Activated naive CD4-positive, alpha-beta T cell treated with anti-CD3 and anti-CD28 coated beads, Interleukin-2, amount 50 U/mL, for 24 hours (primary cell): ENCODE data around the gene CCDC68.
A peak's percentile ranks its signal among the peaks of the same experiment; 100 is the strongest.

Experiments
- H3K27ac Mint-ChIP-seq: one replicate; pipeline ENCODE4 v1.8.0; 2021; ENCODE audit warnings: mild to moderate bottlenecking, mixed read lengths
- H3K27me3 Mint-ChIP-seq: one replicate; pipeline ENCODE4 v1.8.0; 2021; ENCODE audit warnings: mixed read lengths
- H3K36me3 Mint-ChIP-seq: one replicate; pipeline ENCODE4 v1.8.0; 2021; ENCODE audit warnings: mixed read lengths
- H3K4me1 Mint-ChIP-seq: one replicate; pipeline ENCODE4 v1.8.0; 2021; ENCODE audit warnings: mixed read lengths
- H3K4me3 Mint-ChIP-seq: one replicate; pipeline ENCODE4 v1.8.0; 2021; ENCODE audit warnings: mild to moderate bottlenecking, mixed read lengths
- H3K9me3 Mint-ChIP-seq: one replicate; pipeline ENCODE4 v1.8.0; 2021; ENCODE audit warnings: mixed read lengths

CCDC68 gene

GRCh38 chr18:54911551-54911950, 47.7 kb downstream of the CCDC68 start:
- Mint-ChIP-seq H3K9me3 (no peaks in the 10 kb centered on the region), H3K27ac (no peak overlapping the region), H3K4me1 (no peaks in the 10 kb centered on the region), H3K27me3 (no peaks in the 10 kb centered on the region), H3K4me3 (no peak overlapping the region), H3K36me3 (no peaks in the 10 kb centered on the region)

GRCh38 chr18:54910161-54910919, 48.9 kb downstream of the CCDC68 start:
- no peaks in the 10 kb centered on the region for H3K4me1 Mint-ChIP-seq
- no peaks in the 10 kb centered on the region for H3K27me3 Mint-ChIP-seq
- H3K9me3 Mint-ChIP-seq: no peaks in the 10 kb centered on the region
- H3K4me3 Mint-ChIP-seq: no peak overlapping the region
- H3K36me3 Mint-ChIP-seq: no peaks in the 10 kb centered on the region
- no peak overlapping the region for H3K27ac Mint-ChIP-seq

- no peaks in the 10 kb centered on the region for H3K36me3 Mint-ChIP-seq
- H3K4me1 Mint-ChIP-seq: no peaks in the 10 kb centered on the region
- no peaks in the 10 kb centered on the region for H3K27me3 Mint-ChIP-seq
- H3K9me3 Mint-ChIP-seq: no peaks in the 10 kb centered on the region
- H3K4me3 Mint-ChIP-seq: no peak overlapping the region
- H3K27ac Mint-ChIP-seq: no peak overlapping the region
Measured at GRCh38 chr18:54909538-54909937, 49.7 kb downstream of the CCDC68 start.

GRCh38 chr18:54906331-54907185, 52.7 kb downstream of the CCDC68 start:
- H3K9me3 Mint-ChIP-seq: no peaks in the 10 kb centered on the region
- H3K27me3 Mint-ChIP-seq: no peaks in the 10 kb centered on the region
- no peak overlapping the region for H3K27ac Mint-ChIP-seq
- no peaks in the 10 kb centered on the region for H3K4me1 Mint-ChIP-seq
- H3K4me3 Mint-ChIP-seq: no peak overlapping the region
- H3K36me3 Mint-ChIP-seq: no peaks in the 10 kb centered on the region

- no peak overlapping the region for H3K4me3 Mint-ChIP-seq
Measured at GRCh38 chr18:54905629-54906028, 53.6 kb downstream of the CCDC68 start.

GRCh38 chr18:54904581-54904980, 54.7 kb downstream of the CCDC68 start:
- H3K36me3 Mint-ChIP-seq: no peaks in the 10 kb centered on the region
- no peak overlapping the region for H3K4me3 Mint-ChIP-seq
- no peaks in the 10 kb centered on the region for H3K27me3 Mint-ChIP-seq
- H3K9me3 Mint-ChIP-seq: no peaks in the 10 kb centered on the region
- H3K4me1 Mint-ChIP-seq: no peaks in the 10 kb centered on the region
- H3K27ac Mint-ChIP-seq: no peak overlapping the region

More at GRCh38 chr18:54905629-54906028, 53.6 kb downstream of the CCDC68 start:
- Mint-ChIP-seq H3K4me1 (no peaks in the 10 kb centered on the region), H3K27me3 (no peaks in the 10 kb centered on the region), H3K36me3 (no peaks in the 10 kb centered on the region), H3K27ac (no peak overlapping the region), H3K9me3 (no peaks in the 10 kb centered on the region)

GRCh38 chr18:54900290-54900689, 59.0 kb downstream of the CCDC68 start:
- no peaks in the 10 kb centered on the region for H3K4me1 Mint-ChIP-seq
- H3K27me3 Mint-ChIP-seq: no peaks in the 10 kb centered on the region

GRCh38 chr18:54899500-54899899, 59.8 kb downstream of the CCDC68 start:
- Mint-ChIP-seq H3K4me3 (no peak overlapping the region), H3K27ac (peak overlapping the region; percentile 1), H3K27me3 (no peaks in the 10 kb centered on the region), H3K9me3 (no peaks in the 10 kb centered on the region), H3K4me1 (no peaks in the 10 kb centered on the region), H3K36me3 (no peaks in the 10 kb centered on the region)

More at GRCh38 chr18:54900290-54900689, 59.0 kb downstream of the CCDC68 start:
- H3K36me3 Mint-ChIP-seq: no peaks in the 10 kb centered on the region
- no peak overlapping the region for H3K27ac Mint-ChIP-seq
- no peaks in the 10 kb centered on the region for H3K9me3 Mint-ChIP-seq
- no peak overlapping the region for H3K4me3 Mint-ChIP-seq

- H3K27ac Mint-ChIP-seq: no peak overlapping the region
- no peaks in the 10 kb centered on the region for H3K9me3 Mint-ChIP-seq
- no peak overlapping the region for H3K4me3 Mint-ChIP-seq
- H3K36me3 Mint-ChIP-seq: peaks cover 7% of the 10 kb centered on the region
- no peaks in the 10 kb centered on the region for H3K27me3 Mint-ChIP-seq
- no peaks in the 10 kb centered on the region for H3K4me1 Mint-ChIP-seq
Measured at GRCh38 chr18:54888933-54889332, 70.3 kb downstream of the CCDC68 start.

- H3K4me3 Mint-ChIP-seq: no peak overlapping the region
- H3K27ac Mint-ChIP-seq: no peak overlapping the region
- H3K4me1 Mint-ChIP-seq: no peaks in the 10 kb centered on the region
- peaks cover 7% of the 10 kb centered on the region for H3K36me3 Mint-ChIP-seq
- H3K27me3 Mint-ChIP-seq: no peaks in the 10 kb centered on the region
- no peaks in the 10 kb centered on the region for H3K9me3 Mint-ChIP-seq
Measured at GRCh38 chr18:54888378-54888777, 70.9 kb downstream of the CCDC68 start.

GRCh38 chr18:54883816-54884604, 75.3 kb downstream of the CCDC68 start:
- Mint-ChIP-seq H3K36me3 (peaks cover 10% of the 10 kb centered on the region), H3K27ac (no peak overlapping the region), H3K9me3 (no peaks in the 10 kb centered on the region), H3K27me3 (no peaks in the 10 kb centered on the region), H3K4me3 (no peak overlapping the region), H3K4me1 (no peaks in the 10 kb centered on the region)

GRCh38 chr18:54882318-54882717, 76.9 kb downstream of the CCDC68 start:
- Mint-ChIP-seq H3K9me3 (no peaks in the 10 kb centered on the region), H3K27ac (no peak overlapping the region), H3K4me3 (no peak overlapping the region), H3K27me3 (no peaks in the 10 kb centered on the region), H3K4me1 (no peaks in the 10 kb centered on the region), H3K36me3 (peaks cover 8% of the 10 kb centered on the region)

- Mint-ChIP-seq H3K27ac (no peak overlapping the region), H3K4me1 (no peaks in the 10 kb centered on the region), H3K36me3 (peaks cover 8% of the 10 kb centered on the region), H3K9me3 (no peaks in the 10 kb centered on the region), H3K27me3 (no peaks in the 10 kb centered on the region), H3K4me3 (no peak overlapping the region)
Measured at GRCh38 chr18:54881229-54881768, 78.0 kb downstream of the CCDC68 start.

GRCh38 chr18:54880395-54881105, 78.7 kb downstream of the CCDC68 start:
- Mint-ChIP-seq H3K27ac (no peak overlapping the region), H3K9me3 (no peaks in the 10 kb centered on the region), H3K36me3 (peaks cover 6% of the 10 kb centered on the region)

GRCh38 chr18:54879691-54880090, 79.6 kb downstream of the CCDC68 start:
- Mint-ChIP-seq H3K4me3 (no peak overlapping the region), H3K4me1 (no peaks in the 10 kb centered on the region), H3K27ac (no peak overlapping the region), H3K27me3 (no peaks in the 10 kb centered on the region), H3K9me3 (no peaks in the 10 kb centered on the region), H3K36me3 (peaks cover 3% of the 10 kb centered on the region)

More at GRCh38 chr18:54880395-54881105, 78.7 kb downstream of the CCDC68 start:
- H3K4me3 Mint-ChIP-seq: no peak overlapping the region
- no peaks in the 10 kb centered on the region for H3K4me1 Mint-ChIP-seq
- H3K27me3 Mint-ChIP-seq: no peaks in the 10 kb centered on the region
